Coronary artery (tissue), 2 donors: ENCODE results near the gene TAF6.

Experiments
- DNase-seq: peaks from one replicate; pipeline ENCODE4 v3.0.0-alpha.2; 2017; ENCODE audit warnings: low spot score
- H3K27ac ChIP-seq, 2 donors: fragments of 200-600 bp; sonication (generic); one replicate each; pipeline ENCODE4 v1.5.1; 2016 to 2019
- H3K4me3 ChIP-seq: fragments of 200-600 bp; sonication (generic); 2 replicates; pipeline ENCODE4 v1.5.1; 2016; ENCODE audit warnings: mild to moderate bottlenecking, moderate library complexity
- CTCF ChIP-seq: fragments of 200-600 bp; sonication (generic); IDR thresholded peaks from one replicate; pipeline ENCODE4 v1.5.1; 2019; ENCODE audit warnings: antibody characterized with exemption

Gene TAF6

GRCh38 chr7:100119072-100119969 lies at the start of gene TAF6, which contains the start of gene CNPY4:
Gene TAF6 (minus strand): TSS chr7:100119358. CDS start chr7:100114209, 5,149 bp downstream.
Gene CNPY4 (plus strand): TSS chr7:100119634. CDS start chr7:100119745, 111 bp downstream.
- peak; percentile 94 for DNase-seq
- Histone ChIP-seq H3K4me3 (peak within 1 kb of the TSS; percentile 98), H3K27ac (peak within 1 kb of the TSS; percentile 85 to 91)
- no peak for TF ChIP-seq CTCF

- TF ChIP-seq CTCF = no peak
- Histone ChIP-seq H3K27ac (peak overlapping the region; percentile 29 to 81), H3K4me3 (peak overlapping the region; percentile 68)
- no peak for DNase-seq
Observed at GRCh38 chr7:100167912-100168323, 48.8 kb upstream of the TAF6 start.

GRCh38 chr7:100166970-100167911 lies 48.1 kb upstream of the TAF6 start:
- peak overlapping the region; percentile 68 for H3K4me3 ChIP-seq
- H3K27ac ChIP-seq = peak overlapping the region in 1 of 2 donors; percentile 81
- DNase-seq = no peak
- no peak for TF ChIP-seq CTCF

GRCh38 chr7:100166317-100166940 lies 47.3 kb upstream of the TAF6 start:
- DNase-seq = no peak
- no peak overlapping the region for H3K4me3 ChIP-seq
- H3K27ac ChIP-seq = no peak overlapping the region
- no peak for TF ChIP-seq CTCF

GRCh38 chr7:100163871-100164270 lies 44.7 kb upstream of the TAF6 start:
- TF ChIP-seq CTCF = no peak
- no peak for DNase-seq
- no peak overlapping the region for H3K27ac ChIP-seq
- no peak overlapping the region for H3K4me3 ChIP-seq

- no peak for DNase-seq
- H3K4me3 ChIP-seq = no peak overlapping the region
- H3K27ac ChIP-seq = no peak overlapping the region
- no peak for TF ChIP-seq CTCF
Observed at GRCh38 chr7:100163006-100163531, 43.9 kb upstream of the TAF6 start.
